ENCODE measurements around the gene DCAKD.

GRCh38 chr17:44982113-44982702, 69.2 kb downstream of the DCAKD start:
- TF ChIP-seq YY1 (IDR thresholded peaks at IDR 0.05; ENCODE audit: insufficient read depth, insufficient read length), result no peak
- no peak for TF ChIP-seq ZNF274 (IDR thresholded peaks at IDR 0.05; ENCODE audit: low read depth, low read length)
- no peak for TF ChIP-seq SUZ12 (IDR thresholded peaks at IDR 0.05; ENCODE audit: extremely low read depth, insufficient read depth, insufficient read length)
